HG02973 (cell line): Measurements from ENCODE around the gene PINLYP.
"Not testable (repeated sequence)": the region's sequence is repeated elsewhere in the genome, so short reads cannot be mapped to it uniquely, and the experiment has no call there.

Experiments
- ATAC-seq: cut with Tn5 transposase; IDR thresholded peaks from one replicate; pipeline ENCODE4 v1.9.1; 2021; ENCODE audit warnings: moderate library complexity; ENCODE audit not compliant: unreplicated experiment

Gene PINLYP

DNA sequence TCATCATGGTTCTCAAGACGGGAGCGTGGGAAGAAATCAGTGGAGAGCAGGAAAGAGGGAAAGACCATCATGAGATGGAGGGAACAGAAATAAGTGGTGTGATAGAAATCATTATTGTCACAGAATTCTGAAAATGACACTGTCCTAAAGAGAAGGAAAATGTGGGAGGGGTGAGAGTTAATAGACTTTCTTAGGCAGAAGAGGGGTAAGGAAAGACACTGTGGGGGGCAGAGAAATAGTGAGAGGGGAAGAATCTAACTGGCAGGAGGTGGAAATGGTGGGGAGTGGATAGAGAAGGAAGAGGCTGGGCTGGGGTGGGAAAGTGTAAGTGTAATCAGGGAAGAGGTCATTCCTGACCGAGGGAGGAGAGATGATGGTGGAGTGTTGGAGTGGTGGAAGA is 3.2 kb downstream of the PINLYP start:
- ATAC-seq, result no peak

DNA sequence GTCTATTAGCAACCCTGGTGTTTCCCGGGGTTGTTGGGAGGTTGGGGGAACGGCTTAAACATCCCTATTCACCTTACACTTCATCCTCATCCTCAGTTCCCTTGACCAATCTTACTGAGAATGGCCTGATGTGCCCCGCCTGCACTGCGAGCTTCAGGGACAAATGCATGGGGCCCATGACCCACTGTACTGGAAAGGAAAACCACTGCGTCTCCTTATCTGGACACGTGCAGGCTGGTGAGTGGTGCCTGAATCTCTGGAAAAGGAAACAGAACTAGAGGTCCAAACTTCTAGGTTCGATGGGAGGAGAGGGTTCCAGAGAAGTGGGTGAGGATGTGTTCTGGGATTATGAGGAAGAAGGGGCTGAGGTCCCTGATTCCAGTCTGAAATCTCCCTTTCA is 5.9 kb downstream of the PINLYP start:
- ATAC-seq, result no peak

DNA sequence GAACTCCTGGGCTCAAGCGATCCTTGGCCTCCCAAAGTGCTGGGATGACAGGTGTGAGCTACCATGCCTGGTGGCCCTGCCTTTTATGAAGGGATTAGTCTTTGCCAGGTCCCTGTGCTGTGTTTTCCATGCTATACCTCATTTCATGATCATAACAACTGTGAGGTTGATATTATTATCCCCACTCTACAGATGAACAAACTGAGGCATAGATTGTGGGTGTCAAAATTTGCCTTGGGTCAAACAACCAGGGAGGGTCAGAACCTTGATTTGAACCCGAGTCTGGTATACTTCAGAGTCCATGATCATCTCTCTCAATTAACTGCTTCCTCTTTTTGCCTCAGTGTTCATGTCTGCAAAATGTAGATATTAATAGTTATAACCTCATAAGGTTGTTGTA is 6.9 kb downstream of the PINLYP start:
- no peak for ATAC-seq

DNA sequence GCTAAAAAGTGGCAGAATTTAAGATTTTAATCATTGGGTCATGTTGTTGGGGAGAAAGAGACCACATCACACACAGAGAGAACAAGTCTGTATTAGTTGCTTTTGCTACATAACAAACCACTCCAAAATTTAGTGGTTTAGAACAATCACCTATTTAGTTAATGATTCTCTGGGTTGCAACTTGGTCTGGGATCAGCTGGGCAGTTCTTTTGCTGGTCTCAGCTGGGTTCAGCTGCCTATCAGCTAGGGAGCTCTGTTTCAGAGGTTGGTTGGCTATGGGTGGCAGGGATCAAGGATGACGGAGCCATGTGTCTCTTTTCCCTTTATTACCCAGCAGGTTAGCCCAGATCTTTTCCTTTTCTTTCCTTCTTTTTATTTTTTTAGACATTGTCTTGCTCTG is 8.9 kb downstream of the PINLYP start:
- no peak for ATAC-seq

DNA sequence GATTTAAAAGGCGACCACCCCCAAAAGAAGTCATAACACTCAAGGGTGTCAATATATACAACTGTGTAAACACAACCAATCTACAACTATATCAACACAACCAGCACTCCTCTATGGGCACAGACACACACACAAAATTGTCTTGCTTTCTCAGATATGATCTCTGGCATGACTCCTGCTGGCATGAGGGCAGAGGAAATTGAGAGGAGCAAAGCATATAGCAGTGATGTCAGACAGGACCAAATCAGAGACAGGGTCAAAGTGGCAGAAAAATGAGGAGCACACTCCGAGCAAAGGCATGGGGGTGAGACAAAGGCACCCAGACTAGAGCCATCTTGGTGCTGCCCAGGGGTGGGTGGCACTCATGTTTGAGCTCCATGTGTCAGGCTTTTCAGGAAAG is 10.7 kb downstream of the PINLYP start:
- no peak for ATAC-seq

DNA sequence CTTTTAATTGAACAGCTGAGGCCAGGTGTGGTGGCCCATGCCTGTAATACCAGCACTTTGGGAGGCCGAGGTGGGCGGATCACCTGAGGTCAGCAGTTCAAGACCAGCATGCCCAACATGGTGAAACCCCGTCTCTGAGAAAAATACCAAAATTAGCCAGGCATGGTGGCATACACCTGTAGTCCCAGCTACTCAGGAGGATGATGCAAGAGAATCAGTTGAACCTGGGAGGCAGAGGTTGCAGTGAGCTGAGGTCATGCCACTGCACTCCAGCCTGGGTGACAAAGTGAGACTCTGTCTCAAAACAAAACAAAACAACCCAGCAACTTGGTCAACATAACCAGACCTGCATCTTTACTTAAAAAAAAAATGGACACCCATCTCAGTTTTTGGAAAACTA is 11.4 kb downstream of the PINLYP start:
- not testable (repeated sequence) for ATAC-seq

DNA sequence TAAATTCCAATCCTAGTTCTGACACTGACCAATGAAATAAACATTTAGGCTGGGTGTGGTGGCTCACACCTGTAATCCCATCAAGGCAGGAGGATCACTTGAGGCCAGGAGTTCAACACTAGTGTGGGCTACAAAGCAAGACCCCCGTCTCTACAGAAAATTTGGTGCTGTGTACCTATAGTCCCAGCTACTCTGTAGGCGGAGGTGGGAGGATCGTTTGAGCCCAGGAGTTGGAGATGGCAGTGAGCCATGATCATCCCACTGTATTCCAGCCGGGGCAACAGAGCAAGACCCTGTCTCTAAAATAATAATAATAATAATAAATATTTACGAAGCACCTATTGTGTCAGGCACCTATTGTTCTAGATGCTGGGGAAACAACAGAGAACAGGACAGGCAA is 13.7 kb downstream of the PINLYP start:
- ATAC-seq, result no peak

DNA sequence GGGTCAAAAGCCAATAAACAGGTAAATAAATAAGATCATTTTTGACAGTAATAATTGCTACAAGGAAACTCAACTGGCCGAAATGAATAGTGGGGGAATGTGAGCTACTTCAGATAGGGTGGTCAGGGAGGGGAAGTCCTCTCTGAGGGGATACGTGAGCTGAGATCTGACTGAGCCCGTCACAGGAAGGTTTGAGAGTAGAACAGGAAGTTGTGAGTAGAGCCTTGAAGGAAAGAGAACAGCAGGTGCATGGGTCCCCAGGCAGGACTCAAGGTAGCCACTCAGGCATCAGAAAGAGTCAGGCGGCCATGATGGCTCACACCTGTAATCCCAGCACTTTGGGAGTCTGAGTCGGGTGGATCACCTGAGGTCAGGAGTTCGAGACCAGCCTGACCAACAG is 14.1 kb downstream of the PINLYP start:
- no peak for ATAC-seq

DNA sequence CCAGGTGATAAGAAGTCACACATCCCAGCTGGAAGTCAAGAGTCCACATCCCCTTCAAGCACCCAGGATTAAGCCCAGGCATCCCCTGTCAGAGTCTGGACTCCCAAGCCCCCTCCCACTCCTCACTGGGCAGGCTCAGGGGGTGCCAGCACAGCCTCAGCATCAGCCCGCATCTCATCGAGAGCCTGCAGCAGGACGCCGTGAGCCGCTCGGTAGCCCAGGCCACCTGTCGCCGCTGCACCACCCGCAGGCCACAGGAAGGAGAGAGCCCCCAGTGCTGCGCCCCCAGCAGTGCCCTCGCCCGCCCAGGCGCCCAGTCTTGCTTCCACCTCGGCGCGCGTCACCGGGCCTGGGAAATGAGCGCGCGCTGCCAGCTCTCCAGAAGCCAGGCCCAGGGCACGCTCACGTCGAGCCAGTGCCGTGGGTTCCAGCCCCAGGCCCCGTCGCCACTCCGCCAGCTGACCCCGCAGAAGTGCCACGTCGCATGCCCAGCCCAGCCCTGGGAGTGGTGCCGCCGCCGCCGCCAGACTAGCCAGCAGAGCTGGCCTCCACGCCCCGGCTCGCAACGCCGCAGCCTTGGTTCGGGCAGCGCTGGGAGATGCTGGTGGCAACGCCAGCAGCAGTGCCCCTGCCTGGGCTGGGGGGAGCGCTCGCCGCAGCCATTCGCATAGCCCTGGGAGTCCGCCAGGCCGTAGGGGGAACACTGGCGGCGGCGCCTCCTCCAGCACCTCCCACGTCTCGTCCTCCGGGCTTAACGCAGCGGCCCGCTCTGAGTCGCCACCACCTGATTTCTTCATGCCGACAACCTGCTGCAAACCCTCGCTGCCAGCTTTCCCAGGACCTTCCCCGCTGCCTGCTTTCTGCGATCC is 16.5 kb downstream of the PINLYP start:
- no peak for ATAC-seq

DNA sequence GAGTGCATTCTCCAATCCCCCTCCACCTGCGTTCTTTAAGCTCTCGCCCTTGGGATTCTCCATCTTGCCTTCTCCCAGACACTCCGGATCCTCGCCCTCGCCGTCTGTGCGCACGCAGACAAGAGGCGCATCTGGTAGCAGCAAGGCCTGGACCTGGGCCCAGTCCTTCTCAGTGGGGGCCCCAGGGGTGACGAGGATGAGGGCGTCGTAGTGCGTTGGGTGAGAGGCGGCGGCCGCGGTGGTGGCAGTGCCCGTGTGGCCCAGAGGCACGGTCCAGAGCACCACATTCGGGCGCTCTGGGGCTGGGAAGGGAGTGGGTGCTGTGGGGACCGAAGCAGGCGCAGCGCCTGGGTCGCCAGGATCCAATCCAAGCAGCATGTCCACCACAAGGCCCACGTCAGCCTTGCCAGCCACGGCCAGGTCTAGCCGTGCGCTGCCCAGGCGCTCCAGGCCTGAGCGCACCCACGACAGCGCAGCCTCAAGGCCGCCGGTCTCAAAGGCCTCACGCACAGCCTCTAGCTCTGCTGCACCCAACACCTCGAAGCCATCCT is 17.3 kb downstream of the PINLYP start:
- ATAC-seq, result no peak

DNA sequence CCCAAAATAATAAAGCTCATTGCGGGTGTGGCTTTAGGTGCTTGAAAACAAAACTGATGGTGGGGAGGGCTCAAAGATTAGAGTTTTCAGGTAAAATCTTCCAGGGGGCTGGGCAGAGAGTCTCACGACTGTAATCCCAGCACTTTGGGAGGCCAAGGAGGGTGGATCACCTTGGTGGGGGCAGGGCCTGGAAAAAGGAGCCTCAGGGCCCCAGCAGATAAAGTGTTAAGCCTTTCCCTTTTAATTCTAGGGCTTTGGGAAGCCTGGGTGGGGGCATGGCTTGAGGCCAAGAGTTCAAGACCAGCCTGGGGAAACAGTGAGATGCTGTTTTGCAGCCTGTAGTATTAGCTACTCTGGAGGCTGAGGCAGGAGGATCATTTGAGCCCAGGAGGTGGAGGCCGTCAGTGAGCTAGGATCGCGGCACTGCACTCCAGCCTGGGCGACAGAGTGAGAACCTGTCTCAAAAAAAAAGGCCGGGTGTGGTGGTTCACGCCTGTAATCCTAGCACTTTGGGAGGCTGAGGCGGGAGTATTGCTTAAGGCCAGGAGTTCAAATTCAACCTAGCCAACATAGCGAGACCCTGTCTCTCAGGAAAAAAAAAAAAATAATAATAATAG is 18.6 kb downstream of the PINLYP start:
- ATAC-seq, result no peak

DNA sequence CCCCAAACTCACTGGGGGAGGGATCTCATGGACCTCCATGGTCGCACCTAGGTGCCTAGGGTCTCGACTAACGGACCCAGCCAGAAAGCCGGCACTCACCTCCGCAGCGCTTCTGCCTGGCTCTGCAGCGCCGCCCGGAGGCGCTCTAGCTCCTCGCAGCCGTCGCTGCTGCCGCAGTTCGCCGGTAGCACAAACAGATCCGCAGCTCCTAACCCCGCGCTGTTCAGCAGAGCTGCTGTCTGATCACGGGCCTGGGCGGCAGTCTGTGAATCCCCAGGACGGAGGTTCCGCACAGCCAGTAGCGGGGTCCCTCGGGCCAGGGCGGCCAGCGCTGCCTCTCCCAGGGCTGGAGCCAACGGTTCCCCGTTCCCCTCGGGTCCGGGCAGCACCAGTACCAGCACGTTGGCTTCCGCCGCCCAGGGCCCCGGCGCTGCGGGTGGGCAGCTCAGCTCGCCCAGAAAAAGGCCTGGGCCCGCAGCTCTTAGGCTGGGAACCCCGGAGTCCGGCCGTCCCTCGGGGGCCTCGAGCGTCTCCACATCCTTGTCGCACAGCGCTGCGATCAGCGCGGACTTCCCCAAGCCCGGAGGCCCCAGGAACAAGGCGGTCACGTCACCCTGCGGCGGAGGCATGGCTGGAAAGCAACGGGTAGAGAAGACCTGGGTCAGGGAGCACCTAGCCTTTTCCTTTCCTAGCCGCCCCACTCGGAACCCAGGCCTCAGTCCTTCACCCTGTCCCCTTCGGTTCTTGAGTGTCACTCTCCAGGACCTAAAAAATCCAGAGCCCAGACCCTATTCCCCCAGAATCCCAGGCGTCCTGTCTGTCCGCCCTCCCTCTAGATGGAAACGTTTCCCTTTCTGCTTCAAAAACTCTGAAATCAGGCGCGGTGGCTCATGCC is 19.4 kb downstream of the PINLYP start:
- ATAC-seq, result peak; percentile 28

DNA sequence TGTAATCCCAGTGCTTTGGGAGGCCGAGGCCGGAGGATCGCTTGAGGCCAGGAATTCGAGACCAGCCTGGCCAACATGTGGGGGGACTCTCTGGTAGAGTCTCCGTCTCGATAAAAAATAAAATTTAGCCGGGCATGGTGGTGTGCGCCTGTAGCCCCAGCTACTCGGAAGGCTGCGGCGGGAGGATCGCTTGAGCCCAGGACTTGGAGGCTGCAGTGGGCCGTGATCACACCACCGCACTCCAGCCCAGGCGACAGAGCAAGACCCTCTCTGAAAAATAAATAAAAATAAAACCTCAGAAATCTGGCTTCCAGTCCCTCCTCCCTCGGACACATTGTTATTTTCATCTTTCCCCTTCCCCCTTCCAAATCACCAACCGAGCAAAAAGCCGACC is 20.0 kb downstream of the PINLYP start:
- ATAC-seq, result no peak

DNA sequence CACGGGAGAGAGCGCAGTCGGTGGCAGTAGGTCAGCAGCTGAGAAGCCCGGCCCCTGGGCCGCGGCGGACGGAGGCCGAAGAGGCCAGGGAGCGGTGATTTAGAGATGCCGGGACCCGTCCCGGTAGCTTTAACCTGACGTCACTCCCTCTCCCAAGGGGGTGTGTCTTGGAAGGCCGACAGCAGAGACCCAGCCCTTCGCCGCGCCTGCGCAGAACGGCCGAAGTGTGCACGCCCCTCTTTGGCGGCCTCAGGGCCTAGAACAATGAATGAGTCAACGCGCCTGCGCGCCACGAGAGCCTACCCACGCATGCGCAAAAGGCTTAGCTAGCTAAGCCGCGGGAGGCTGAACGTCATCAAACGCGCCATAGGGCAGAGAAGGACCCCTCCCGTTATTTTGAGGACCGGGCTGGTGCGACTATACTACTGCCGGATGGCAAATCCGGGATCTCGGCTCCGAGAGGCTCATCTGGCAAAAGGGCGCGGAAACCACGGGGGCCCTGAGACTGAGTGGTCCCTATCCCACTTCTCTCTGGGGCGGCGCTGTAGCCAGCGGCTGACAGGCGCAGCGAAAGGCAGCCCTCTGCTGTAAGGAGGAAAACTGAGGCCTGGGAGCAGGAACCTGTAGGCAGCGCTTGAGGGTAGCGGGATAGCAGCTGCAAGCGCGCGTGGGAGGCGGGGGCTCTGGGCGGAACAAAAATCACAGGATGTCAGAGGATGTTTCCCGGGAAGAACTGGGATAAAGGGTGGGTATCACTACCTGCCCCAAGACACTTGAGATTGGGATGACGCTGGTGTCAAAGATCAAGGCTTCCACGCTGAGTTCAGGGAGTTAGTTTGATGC is 20.6 kb downstream of the PINLYP start, which contains the start of the genes IRGQ and ZNF576:
TSS of gene IRGQ (minus strand) at position 136 of the 843 bp plus-strand sequence. CDS start 796 bp downstream, outside the sequence.
TSS of gene ZNF576 (plus strand) at position 597 of the 843 bp plus-strand sequence. CDS start 514 bp downstream, outside the sequence.
- ATAC-seq, result peak; percentile 74

DNA sequence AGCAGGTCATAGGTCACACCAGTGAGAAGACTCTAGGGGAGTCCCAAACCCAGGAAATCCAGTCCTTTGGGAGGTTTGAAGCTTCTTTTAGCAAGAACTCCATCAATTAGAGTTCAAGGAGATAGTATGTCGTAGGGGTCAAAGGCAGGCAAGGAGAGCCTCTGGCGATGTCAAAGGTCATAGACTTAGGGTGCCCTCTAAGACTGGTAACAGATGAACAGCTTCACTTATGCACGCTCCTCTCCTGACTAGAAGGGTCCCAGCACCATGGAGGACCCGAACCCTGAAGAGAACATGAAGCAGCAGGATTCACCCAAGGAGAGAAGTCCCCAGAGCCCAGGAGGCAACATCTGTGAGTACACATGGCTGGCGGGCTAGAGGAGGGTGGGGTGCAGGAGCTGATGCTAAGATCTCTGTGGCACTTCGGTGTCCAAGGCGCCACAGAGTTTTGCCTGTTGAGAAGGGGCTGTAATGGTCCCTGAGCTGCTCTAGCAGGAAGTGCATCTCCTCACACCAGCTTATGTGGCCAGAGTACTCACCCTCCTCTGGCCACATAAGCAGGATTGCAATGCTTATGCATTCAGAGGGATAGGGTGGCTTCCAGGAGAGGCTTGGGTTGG is 21.4 kb downstream of the PINLYP start:
- no peak for ATAC-seq

DNA sequence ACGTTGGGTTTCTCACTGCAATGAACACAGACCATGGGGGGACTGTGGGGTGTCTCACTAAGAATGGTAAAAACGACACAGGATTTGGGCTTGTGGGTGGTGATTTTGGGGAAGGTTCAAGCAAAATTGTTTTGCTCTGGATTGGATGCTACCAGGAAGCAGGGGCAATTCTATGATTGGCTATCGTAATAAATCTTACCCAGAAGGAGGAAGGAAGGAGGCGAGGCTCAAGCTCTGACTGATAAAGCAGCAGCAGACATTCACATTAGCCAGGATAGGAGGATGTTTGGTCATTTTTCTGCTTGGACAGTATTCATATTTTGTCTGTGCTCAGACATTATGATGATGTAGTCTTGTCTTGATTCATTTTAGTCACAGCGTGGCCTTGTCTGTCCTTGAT is 22.3 kb downstream of the PINLYP start:
- no peak for ATAC-seq

DNA sequence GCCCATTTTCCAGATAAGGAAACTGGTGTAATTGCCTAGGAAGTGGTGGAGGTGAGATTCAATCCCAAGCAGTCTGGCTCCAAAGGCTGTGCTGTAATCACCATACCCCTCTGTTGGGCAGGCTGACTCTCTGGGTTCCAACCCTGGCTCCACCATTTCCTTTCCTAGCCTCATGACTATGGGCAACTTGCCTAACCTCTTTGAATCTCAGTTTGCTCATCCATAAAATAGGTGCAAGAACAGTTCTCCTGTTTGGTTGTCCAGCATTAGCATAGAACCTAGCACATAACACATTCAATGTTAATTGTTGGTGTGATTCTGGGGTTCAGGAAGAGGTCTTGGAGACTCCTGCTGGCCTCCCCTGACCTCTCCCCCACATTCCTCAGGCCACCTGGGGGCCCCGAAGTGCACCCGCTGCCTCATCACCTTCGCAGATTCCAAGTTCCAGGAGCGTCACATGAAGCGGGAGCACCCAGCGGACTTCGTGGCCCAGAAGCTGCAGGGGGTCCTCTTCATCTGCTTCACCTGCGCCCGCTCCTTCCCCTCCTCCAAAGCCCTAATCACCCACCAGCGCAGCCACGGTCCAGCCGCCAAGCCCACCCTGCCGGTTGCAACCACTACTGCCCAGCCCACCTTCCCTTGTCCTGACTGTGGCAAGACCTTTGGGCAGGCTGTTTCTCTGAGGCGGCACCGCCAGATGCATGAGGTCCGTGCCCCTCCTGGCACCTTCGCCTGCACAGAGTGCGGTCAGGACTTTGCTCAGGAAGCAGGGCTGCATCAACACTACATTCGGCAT is 23.0 kb downstream of the PINLYP start:
- no peak for ATAC-seq

DNA sequence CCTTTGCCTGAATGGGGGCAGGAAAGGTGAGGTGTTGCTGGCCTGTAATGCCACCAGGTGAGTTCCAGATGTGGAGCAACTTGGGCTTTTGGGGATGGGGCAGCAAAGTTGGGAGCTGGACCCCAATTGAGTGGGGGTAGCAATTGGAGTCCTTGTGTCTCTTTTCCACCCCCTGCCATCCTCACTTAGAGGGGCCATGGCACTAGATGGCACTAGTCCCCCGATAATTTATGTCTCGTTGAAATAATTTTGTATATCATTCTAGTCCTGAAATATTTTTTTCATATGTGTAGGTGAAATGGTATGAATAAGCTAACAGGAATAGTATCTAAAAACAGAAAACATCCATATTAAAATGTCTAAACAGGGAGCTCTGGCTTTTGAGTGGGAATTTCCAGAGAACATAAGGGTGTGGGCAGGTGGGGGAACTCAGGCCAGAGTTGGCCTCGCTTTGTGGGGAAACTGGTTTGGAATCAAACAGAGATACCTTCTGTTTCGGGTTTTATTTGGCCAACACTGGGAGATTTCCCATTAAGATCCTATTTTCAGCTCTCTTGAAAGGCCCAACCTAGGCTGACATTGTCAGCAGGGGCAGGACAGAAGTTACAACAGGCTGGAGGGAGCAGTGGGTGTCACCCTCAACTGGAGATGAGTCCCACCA is 24.2 kb downstream of the PINLYP start:
- ATAC-seq, result no peak
